WTC11 (cell line): ENCODE data around the gene SMIM31. TPM values are rescaled to one million over a fixed set of nuclear protein-coding genes. Genes with fewer than 3 reads are reported as not detected.

ENCODE experiments used
- ATAC-seq: fragments of 200-7000 bp; cut with Tn5 transposase; 2 replicates; pipeline ENCODE4 v1.10.0; 2021; ENCODE audit warnings: mild to moderate bottlenecking, moderate library complexity
- CTCF ChIA-PET: fragments of 300-600 bp; sonication (Branson Sonifier 250); formaldehyde crosslinking; loops from one replicate; lab custom pipeline; 2021; ENCODE audit warnings: antibody characterized with exemption; lab: Charles Lee
- POLR2A ChIA-PET: fragments of 350-600 bp; sonication (Branson Sonifier 250); formaldehyde crosslinking; loops from one replicate; lab custom pipeline; 2021; ENCODE audit warnings: antibody characterized with exemption; lab: Charles Lee
- DNase-seq: peaks from one replicate; pipeline ENCODE4 v3.0.0; 2021; ENCODE audit warnings: low spot score
- H3K27ac Mint-ChIP-seq: 2 replicates; pipeline ENCODE4 v1.8.0; 2021; ENCODE audit warnings: mixed read lengths
- H3K27me3 Mint-ChIP-seq: 2 replicates; pipeline ENCODE4 v1.8.0; 2021; ENCODE audit warnings: low read depth, mild to moderate bottlenecking, moderate library complexity, mixed read lengths
- H3K36me3 Mint-ChIP-seq: 2 replicates; pipeline ENCODE4 v1.8.0; 2021; ENCODE audit warnings: mixed read lengths
- H3K4me1 Mint-ChIP-seq: 2 replicates; pipeline ENCODE4 v1.8.0; 2022; ENCODE audit warnings: mixed read lengths
- H3K4me3 Mint-ChIP-seq: 2 replicates; pipeline ENCODE4 v1.8.0; 2021; ENCODE audit warnings: mild to moderate bottlenecking, moderate library complexity, mixed read lengths
- H3K9me3 Mint-ChIP-seq: 2 replicates; pipeline ENCODE4 v1.8.0; 2021; ENCODE audit warnings: mixed read lengths
- CREM ChIP-seq: sonication (generic); formaldehyde crosslinking; IDR thresholded peaks from 2 replicates; pipeline ENCODE4 v1.8.1; 2022; ENCODE audit warnings: mild to moderate bottlenecking, missing genetic modification reagents, moderate library complexity
- total RNA-seq: library from RNA; stranded (reverse); gene quantifications from 3 replicates; pipeline ENCODE4 v1.2.3, GENCODE V29; 2021

The SMIM31 gene
- total RNA-seq, 1 experiment from 2014 or later = not detected

- H3K4me3 Mint-ChIP-seq = no peak overlapping the region
- H3K9me3 Mint-ChIP-seq = peaks cover 10% of the 10 kb centered on the region; the same call in 1 of the 2 replicates
- ATAC-seq = peak; percentile 47; the same call in 1 of the 2 replicates
- ChIA-PET POLR2A (interaction anchor here (0.5 kb wide), 1 partner anchor 61 kb away, joined by 3 read pairs; no protein-coding TSS in a partner anchor), CTCF (no interaction called here)
- DNase-seq = no peak
- no peak for TF ChIP-seq CREM (CRISPR knock-in tag)
- no peaks in the 10 kb centered on the region for H3K36me3 Mint-ChIP-seq
- H3K4me1 Mint-ChIP-seq = peaks cover 33% of the 10 kb centered on the region
- H3K27ac Mint-ChIP-seq = no peak overlapping the region
- H3K27me3 Mint-ChIP-seq = no peaks in the 10 kb centered on the region
Measured at GRCh38 chr4:164847967-164848649, 94.2 kb downstream of the SMIM31 start.

Other genes starting within 250 kb of the SMIM31 start
- 25.1 to 28.8 TPM (median 25.7 TPM) in 3 replicates for gene APELA, start 123.0 kb downstream of the SMIM31 start, total RNA-seq
- gene TRIM61, start 223.5 kb downstream of the SMIM31 start, total RNA-seq = 2.8 to 3.0 TPM (median 2.8 TPM) in 3 replicates